GM18858 (cell line): ENCODE results near the gene ZDHHC4.
A peak's percentile ranks its signal among the peaks of the same experiment; 100 is the strongest.
"Not testable (repeated sequence)": the region's sequence is repeated elsewhere in the genome, so short reads cannot be mapped to it uniquely, and the experiment has no call there.

Source experiments
- ATAC-seq: cut with Tn5 transposase; IDR thresholded peaks from one replicate; pipeline ENCODE4 v1.9.1; 2021; ENCODE audit not compliant: unreplicated experiment

Gene ZDHHC4

GRCh38 chr7:6559896-6560295 lies 17.4 kb upstream of the ZDHHC4 start:
- no peak for ATAC-seq

- ATAC-seq: no peak
Observed at GRCh38 chr7:6562106-6562505, 15.1 kb upstream of the ZDHHC4 start.

- no peak for ATAC-seq
Observed at GRCh38 chr7:6563936-6564770, 13.1 kb upstream of the ZDHHC4 start.

- ATAC-seq: no peak
Observed at GRCh38 chr7:6565655-6566054, 11.6 kb upstream of the ZDHHC4 start.

- no peak for ATAC-seq
Observed at GRCh38 chr7:6567886-6568285, 9.4 kb upstream of the ZDHHC4 start.

GRCh38 chr7:6571160-6571779 lies 6.0 kb upstream of the ZDHHC4 start:
- ATAC-seq: peak; percentile 42

- ATAC-seq: no peak
Observed at GRCh38 chr7:6575281-6576023, 1.8 kb upstream of the ZDHHC4 start.

- no peak for ATAC-seq
Observed at GRCh38 chr7:6576024-6576866, 1.0 kb upstream of the ZDHHC4 start.

GRCh38 chr7:6576867-6577368 lies 336 bp upstream of the ZDHHC4 start:
- not testable (repeated sequence) for ATAC-seq

- ATAC-seq: no peak
Observed at GRCh38 chr7:6578114-6579084, 1.1 kb downstream of the ZDHHC4 start.

GRCh38 chr7:6579446-6579845 lies 2.2 kb downstream of the ZDHHC4 start:
- ATAC-seq: no peak

- ATAC-seq: not testable (repeated sequence)
Observed at GRCh38 chr7:6585746-6586432, 8.6 kb downstream of the ZDHHC4 start.

GRCh38 chr7:6588566-6588965 lies 11.3 kb downstream of the ZDHHC4 start:
- no peak for ATAC-seq

- ATAC-seq: no peak
Observed at GRCh38 chr7:6589151-6589828, 12.0 kb downstream of the ZDHHC4 start.

GRCh38 chr7:6589829-6590644 lies 12.8 kb downstream of the ZDHHC4 start, which contains the start of gene INTS15:
INTS15 (plus strand) TSS chr7:6590021; CDS start chr7:6590284, 263 bp downstream.
- peak; percentile 83 for ATAC-seq

GRCh38 chr7:6590645-6591110 lies 13.4 kb downstream of the ZDHHC4 start:
- ATAC-seq: peak; percentile 6

- no peak for ATAC-seq
Observed at GRCh38 chr7:6600093-6600492, 22.8 kb downstream of the ZDHHC4 start.
